Measurements from ENCODE around the gene AHCYL2. TPM values are rescaled to one million over a fixed set of nuclear protein-coding genes. Genes with fewer than 3 reads are reported as not detected.

Gene AHCYL2
- total and polyA plus RNA-seq, 2 donors (not counting 1 experiment from before 2014, with no cell fraction given), result 8.8 to 26.2 TPM

GRCh38 chr7:129311429-129311828 lies 86.6 kb downstream of the AHCYL2 start:
- TF ChIP-seq EZH2 (IDR thresholded peaks at IDR 0.05; ENCODE audit: borderline replicate concordance, insufficient read depth, low read depth, low read length, poor library complexity, severe bottlenecking), result no peak
- TF ChIP-seq, protein P1, sequence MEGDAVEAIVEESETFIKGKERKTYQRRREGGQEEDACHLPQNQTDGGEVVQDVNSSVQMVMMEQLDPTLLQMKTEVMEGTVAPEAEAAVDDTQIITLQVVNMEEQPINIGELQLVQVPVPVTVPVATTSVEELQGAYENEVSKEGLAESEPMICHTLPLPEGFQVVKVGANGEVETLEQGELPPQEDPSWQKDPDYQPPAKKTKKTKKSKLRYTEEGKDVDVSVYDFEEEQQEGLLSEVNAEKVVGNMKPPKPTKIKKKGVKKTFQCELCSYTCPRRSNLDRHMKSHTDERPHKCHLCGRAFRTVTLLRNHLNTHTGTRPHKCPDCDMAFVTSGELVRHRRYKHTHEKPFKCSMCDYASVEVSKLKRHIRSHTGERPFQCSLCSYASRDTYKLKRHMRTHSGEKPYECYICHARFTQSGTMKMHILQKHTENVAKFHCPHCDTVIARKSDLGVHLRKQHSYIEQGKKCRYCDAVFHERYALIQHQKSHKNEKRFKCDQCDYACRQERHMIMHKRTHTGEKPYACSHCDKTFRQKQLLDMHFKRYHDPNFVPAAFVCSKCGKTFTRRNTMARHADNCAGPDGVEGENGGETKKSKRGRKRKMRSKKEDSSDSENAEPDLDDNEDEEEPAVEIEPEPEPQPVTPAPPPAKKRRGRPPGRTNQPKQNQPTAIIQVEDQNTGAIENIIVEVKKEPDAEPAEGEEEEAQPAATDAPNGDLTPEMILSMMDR (IDR thresholded peaks at IDR 0.05), result no peak
- CTCF ChIA-PET, result interaction anchor here (0.9 to 1.6 kb wide), 2 partner anchors 8 to 39 kb away, joined by 3 to 4 read pairs; no protein-coding TSS in a partner anchor

DNA sequence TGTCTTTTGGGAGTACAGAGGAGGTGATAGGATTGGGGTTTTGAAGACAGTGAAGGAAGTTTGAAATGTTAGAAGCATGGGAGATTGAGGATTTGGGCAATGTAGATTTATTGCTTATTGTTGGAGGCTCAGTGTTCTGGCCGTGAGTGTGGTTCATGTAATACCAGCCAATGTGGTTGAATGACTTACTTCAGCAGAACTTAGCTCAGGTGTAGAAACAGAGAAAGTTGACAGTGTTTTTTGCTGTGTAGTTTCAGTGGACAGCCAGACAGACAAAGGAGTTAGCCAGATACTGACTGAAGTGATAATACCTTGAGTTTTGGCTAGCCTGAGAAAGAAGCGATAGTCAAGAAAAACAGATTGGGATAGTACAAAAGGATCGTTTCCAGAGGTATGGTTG lies 88.5 kb downstream of the AHCYL2 start:
- Histone ChIP-seq H3K27ac (ENCODE audit: low read length in 2 of 2) (no peak overlapping the region), H3K36me3 (replicated peaks in 1 of 2; ENCODE audit: control extremely low read depth in 1 of 2, control insufficient read depth in 1 of 2, extremely low read depth in 1 of 2, insufficient read depth in 2 of 2, low read length in 1 of 2) (no peaks in the 10 kb centered on the region), H2AFZ (ENCODE audit: insufficient read depth, low read depth, low read length, poor library complexity, severe bottlenecking) (no peak overlapping the region), H3K4me2 (replicated peaks; ENCODE audit: low read depth, low read length, poor library complexity, severe bottlenecking) (no peak overlapping the region), H3K4me1 (ENCODE audit: control insufficient read depth in 2 of 2, insufficient read depth in 2 of 2, low read length in 2 of 2) (no peaks in the 10 kb centered on the region), H3K4me3 (ENCODE audit: control extremely low read depth in 1 of 5, extremely low read depth in 1 of 5, insufficient read depth in 1 of 5, low read depth in 2 of 5, low read length in 4 of 5) (no peak overlapping the region), H3K9me3 (ENCODE audit: control extremely low read depth in 1 of 3, control insufficient read depth in 2 of 3, insufficient read depth in 1 of 3, low read length in 2 of 3) (no peaks in the 10 kb centered on the region), H4K20me1 (ENCODE audit: control insufficient read depth, insufficient read depth, low read length, poor library complexity, severe bottlenecking) (no peaks in the 10 kb centered on the region), H3K79me2 (ENCODE audit: control insufficient read depth, insufficient read depth, low read length) (no peaks in the 10 kb centered on the region), H3K9ac (ENCODE audit: low read length) (no peak overlapping the region), H3K27me3 (replicated peaks in 1 of 4; ENCODE audit: control extremely low read depth in 1 of 4, control insufficient read depth in 3 of 4, insufficient read depth in 4 of 4, low read length in 3 of 4) (no peaks in the 10 kb centered on the region)
- Mint-ChIP-seq H3K4me3 (no peak overlapping the region), H3K27ac (no peak overlapping the region), H3K27me3 (no peaks in the 10 kb centered on the region), H3K4me1 (no peaks in the 10 kb centered on the region), H3K9me3 (ENCODE audit: insufficient read depth) (no peaks in the 10 kb centered on the region)
- no peak for DNase-seq
- ChIA-PET POLR2A (no interaction called here), CTCF (interaction anchor here (1.5 kb wide), 1 partner anchor 15 kb away, joined by 4 read pairs; no protein-coding TSS in a partner anchor)
- intact Hi-C loops (cut with micrococcal nuclease), result no loop called here
- TF ChIP-seq EZH2 (IDR thresholded peaks at IDR 0.05; ENCODE audit: borderline replicate concordance, insufficient read depth, low read depth, low read length, poor library complexity, severe bottlenecking), result no peak
- TF ChIP-seq, protein P1 (IDR thresholded peaks at IDR 0.05), result no peak
- ATAC-seq (ENCODE audit: low read depth), result no peak
- WGBS (ENCODE audit: insufficient coverage), result 93% methylated on average over 1 of the region's 3 CpGs

More at GRCh38 chr7:129311429-129311828, 86.6 kb downstream of the AHCYL2 start:
- Histone ChIP-seq H3K4me1 (ENCODE audit: control insufficient read depth in 2 of 2, insufficient read depth in 2 of 2, low read length in 2 of 2) (no peaks in the 10 kb centered on the region), H3K4me2 (replicated peaks; ENCODE audit: low read depth, low read length, poor library complexity, severe bottlenecking) (no peak overlapping the region), H2AFZ (ENCODE audit: insufficient read depth, low read depth, low read length, poor library complexity, severe bottlenecking) (no peak overlapping the region), H4K20me1 (ENCODE audit: control insufficient read depth, insufficient read depth, low read length, poor library complexity, severe bottlenecking) (no peaks in the 10 kb centered on the region), H3K4me3 (ENCODE audit: control extremely low read depth in 1 of 5, extremely low read depth in 1 of 5, insufficient read depth in 1 of 5, low read depth in 2 of 5, low read length in 4 of 5) (no peak overlapping the region), H3K27me3 (replicated peaks in 1 of 4; ENCODE audit: control extremely low read depth in 1 of 4, control insufficient read depth in 3 of 4, insufficient read depth in 4 of 4, low read length in 3 of 4) (no peaks in the 10 kb centered on the region), H3K9me3 (ENCODE audit: control extremely low read depth in 1 of 3, control insufficient read depth in 2 of 3, insufficient read depth in 1 of 3, low read length in 2 of 3) (no peaks in the 10 kb centered on the region), H3K36me3 (replicated peaks in 1 of 2; ENCODE audit: control extremely low read depth in 1 of 2, control insufficient read depth in 1 of 2, extremely low read depth in 1 of 2, insufficient read depth in 2 of 2, low read length in 1 of 2) (no peaks in the 10 kb centered on the region), H3K27ac (ENCODE audit: low read length in 2 of 2) (no peak overlapping the region), H3K9ac (ENCODE audit: low read length) (no peak overlapping the region), H3K79me2 (ENCODE audit: control insufficient read depth, insufficient read depth, low read length) (no peaks in the 10 kb centered on the region)
- intact Hi-C loops (cut with micrococcal nuclease), result no loop called here
- POLR2A ChIA-PET, result no interaction called here
- 100% methylated on average over 2 of the region's 5 CpGs for WGBS (ENCODE audit: insufficient coverage)
- Mint-ChIP-seq H3K27ac (no peak overlapping the region), H3K4me1 (no peaks in the 10 kb centered on the region), H3K4me3 (no peak overlapping the region), H3K27me3 (no peaks in the 10 kb centered on the region), H3K9me3 (ENCODE audit: insufficient read depth) (no peaks in the 10 kb centered on the region)
- ATAC-seq (ENCODE audit: low read depth) (no peak), DNase-seq (no peak)

Measured in B cell (primary cell).